Psoas muscle (tissue), 8 donors: Measurements from ENCODE around the gene FMOD. TPM values are rescaled to one million over a fixed set of nuclear protein-coding genes. Genes with fewer than 3 reads are reported as not detected.
A peak's percentile ranks its signal among the peaks of the same experiment; 100 is the strongest.

Experiments
- ATAC-seq, 4 donors: fragments of 200-7000 bp; cut with Tn5 transposase; one replicate each; pipeline ENCODE4 v1.9.1; 2020; ENCODE audit warnings: moderate library complexity in 3 of 4, mild to moderate bottlenecking in 2 of 4
- DNase-seq, 2 donors: peaks; one replicate each; pipeline ENCODE4 v3.0.0-alpha.2; 2020
- H3K27ac ChIP-seq: fragments of 200-600 bp; one replicate; pipeline ENCODE4 v1.8.0; 2022
- H3K27me3 ChIP-seq, 3 donors: fragments of 200-600 bp in 1 of 3; one replicate each; pipeline versions ENCODE4 v1.6.1 to v1.8.0; 2013 to 2022; ENCODE audit warnings: low read length in 2 of 3, mild to moderate bottlenecking in 2 of 3, moderate library complexity in 1 of 3; ENCODE audit not compliant: insufficient read depth in 3 of 3
- H3K36me3 ChIP-seq, 2 donors: fragments of 200-600 bp in 1 of 2; one replicate each; pipeline versions ENCODE4 v1.6.1 to v1.8.0; 2013 to 2022; ENCODE audit warnings: low read depth in 1 of 2, mild to moderate bottlenecking in 1 of 2, moderate library complexity in 1 of 2; ENCODE audit not compliant: insufficient read depth in 1 of 2
- H3K4me1 ChIP-seq: fragments of 200-600 bp; one replicate; pipeline ENCODE4 v1.8.0; 2022
- H3K4me3 ChIP-seq: fragments of 200-600 bp; one replicate; pipeline ENCODE4 v1.8.0; 2022; ENCODE audit warnings: mild to moderate bottlenecking
- H3K9me3 ChIP-seq: fragments of 200-600 bp; one replicate; pipeline ENCODE4 v1.8.0; 2022
- WGBS, 3 donors: extraction: QIAGEN DNeasy Blood & Tissue Kit; methylation state at CpG; one replicate each; pipeline versions ENCODE4 v1.1.6 to v1.1.7; 2013; 5-methylcytosine and 5-hydroxymethylcytosine counted together
- intact Hi-C, 2 donors: fragments of 100-400 bp; cut with DNase I; formaldehyde crosslinking; loops; one replicate each; pipeline versions ENCODE4 v1.11.0 to v1.14.2; 2022
- polyA plus RNA-seq, 3 donors: library from polyadenylated mRNA; stranded (reverse); fragments of 200-250 nt; gene quantifications; one replicate each; pipeline ENCODE4 v1.2.3, GENCODE V29; 2013
- total RNA-seq, 4 donors: library from RNA; stranded (reverse); fragmentation: NEBNext Ultra II Directional in 2 of 4; extraction: Animal tissue kit (Norgen Biotek cat#: 25700) in 2 of 4; gene quantifications; one replicate each; pipeline versions ENCODE4 v1.2.1 to v1.2.4, GENCODE V29; 2021 to 2023
- TF ChIP-seq, protein P1 (sequence below): fragments of 200-600 bp; IDR thresholded peaks from one replicate; pipeline ENCODE4 v1.8.0; 2022; ENCODE audit warnings: antibody characterized with exemption
- donor health status: healthy with polysubstance abuse.
- donor health status: DM: no; HTN: no; CAD: no; lungs with moderate emphysema.
- donor health status: Bipolar disorder and iron deficiency.
- donor health status: healthy.
- donor health status: DM: yes; HTN: yes; CAD: no.
- donor health status: DM: no; HTN: no; CAD: no.
- donor health status: DM: no; HTN: no; CAD: no.
- donor health status: DM: yes; HTN: yes; CAD: no.

The FMOD gene
- total and polyA plus RNA-seq, 7 donors = 3.0 to 9.6 (median 4.6) TPM

DNA sequence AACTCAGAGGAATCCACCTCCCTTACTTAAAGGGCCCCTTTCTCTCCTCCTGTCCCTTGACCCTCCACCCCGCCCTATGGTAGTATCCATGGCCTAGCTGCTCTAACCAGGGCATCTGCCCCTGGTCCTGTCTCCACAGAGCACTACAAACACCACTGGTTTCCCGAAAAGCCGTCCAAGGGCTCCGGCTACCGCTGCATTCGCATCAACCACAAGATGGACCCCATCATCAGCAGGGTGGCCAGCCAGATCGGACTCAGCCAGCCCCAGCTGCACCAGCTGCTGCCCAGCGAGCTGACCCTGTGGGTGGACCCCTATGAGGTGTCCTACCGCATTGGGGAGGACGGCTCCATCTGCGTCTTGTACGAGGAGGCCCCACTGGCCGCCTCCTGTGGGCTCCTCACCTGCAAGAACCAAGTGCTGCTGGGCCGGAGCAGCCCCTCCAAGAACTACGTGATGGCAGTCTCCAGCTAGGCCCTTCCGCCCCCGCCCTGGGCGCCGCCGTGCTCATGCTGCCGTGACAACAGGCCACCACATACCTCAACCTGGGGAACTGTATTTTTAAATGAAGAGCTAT, 43.9 kb downstream of the FMOD start:
- H3K27me3 ChIP-seq = no peaks in the 10 kb centered on the region
- TF ChIP-seq, protein P1, sequence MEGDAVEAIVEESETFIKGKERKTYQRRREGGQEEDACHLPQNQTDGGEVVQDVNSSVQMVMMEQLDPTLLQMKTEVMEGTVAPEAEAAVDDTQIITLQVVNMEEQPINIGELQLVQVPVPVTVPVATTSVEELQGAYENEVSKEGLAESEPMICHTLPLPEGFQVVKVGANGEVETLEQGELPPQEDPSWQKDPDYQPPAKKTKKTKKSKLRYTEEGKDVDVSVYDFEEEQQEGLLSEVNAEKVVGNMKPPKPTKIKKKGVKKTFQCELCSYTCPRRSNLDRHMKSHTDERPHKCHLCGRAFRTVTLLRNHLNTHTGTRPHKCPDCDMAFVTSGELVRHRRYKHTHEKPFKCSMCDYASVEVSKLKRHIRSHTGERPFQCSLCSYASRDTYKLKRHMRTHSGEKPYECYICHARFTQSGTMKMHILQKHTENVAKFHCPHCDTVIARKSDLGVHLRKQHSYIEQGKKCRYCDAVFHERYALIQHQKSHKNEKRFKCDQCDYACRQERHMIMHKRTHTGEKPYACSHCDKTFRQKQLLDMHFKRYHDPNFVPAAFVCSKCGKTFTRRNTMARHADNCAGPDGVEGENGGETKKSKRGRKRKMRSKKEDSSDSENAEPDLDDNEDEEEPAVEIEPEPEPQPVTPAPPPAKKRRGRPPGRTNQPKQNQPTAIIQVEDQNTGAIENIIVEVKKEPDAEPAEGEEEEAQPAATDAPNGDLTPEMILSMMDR = no peak
- peak in 1 of 2 donors; percentile 72 for DNase-seq
- H3K9me3 ChIP-seq = no peaks in the 10 kb centered on the region
- H3K4me3 ChIP-seq = peak overlapping the region; percentile 93
- WGBS, 3 donors = 13 to 21% (median 14%) methylated on average over 21 of the region's 21 CpGs
- intact Hi-C loops = loop anchor here in 1 of 2 donors (1.0 kb wide), 2 partner anchors 17 to 34 kb away; no protein-coding TSS in a partner anchor
- peaks cover 0 to 29% of the 10 kb centered on the region in 2 donors for H3K36me3 ChIP-seq
- H3K27ac ChIP-seq = peak overlapping the region; percentile 98
- no peak for ATAC-seq
- H3K4me1 ChIP-seq = peaks cover 27% of the 10 kb centered on the region

DNA sequence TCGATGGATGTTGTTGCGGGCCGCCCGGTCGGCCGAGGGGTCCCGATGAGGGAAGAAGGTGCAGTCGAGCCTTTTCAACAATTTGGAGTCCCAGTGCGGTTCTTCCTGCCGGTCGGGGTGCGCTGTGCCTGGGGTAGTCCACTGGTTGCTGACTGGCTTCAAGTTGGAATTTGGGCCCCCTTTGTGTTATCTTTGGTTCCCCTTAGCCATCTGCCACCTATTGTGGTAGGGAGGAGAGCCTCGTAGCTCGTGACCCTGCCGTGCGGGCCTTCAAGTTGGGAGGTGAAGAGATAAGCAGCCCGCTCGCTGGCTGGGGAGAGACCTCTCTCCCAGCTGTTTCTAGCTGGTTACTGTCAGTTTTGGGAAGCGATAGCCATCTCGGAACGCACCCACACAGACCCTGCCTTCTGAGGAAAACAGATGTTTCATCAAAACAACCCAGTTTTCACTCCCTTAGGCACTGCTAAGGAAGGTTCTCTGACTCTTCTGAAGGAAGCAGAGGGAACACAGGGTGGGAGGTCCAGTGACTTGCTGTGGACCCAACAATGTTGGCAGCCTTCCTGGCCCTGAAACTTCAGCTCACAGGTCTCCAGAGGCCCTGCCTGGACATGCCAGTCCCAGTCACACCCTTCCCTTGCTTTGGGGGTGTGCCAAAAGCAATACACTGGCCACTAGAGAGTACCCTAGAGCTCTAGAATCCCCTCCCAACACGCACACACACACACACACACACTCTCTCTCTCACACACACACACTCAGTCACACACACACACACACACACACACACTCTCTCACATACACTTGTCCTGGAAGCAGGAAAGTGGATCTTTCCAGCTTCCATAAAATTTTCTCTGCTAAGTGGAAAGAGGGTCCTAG, 44.6 kb downstream of the FMOD start:
- peak; percentile 85 to 94 for DNase-seq
- TF ChIP-seq, protein P1 = no peak
- no peaks in the 10 kb centered on the region for H3K27me3 ChIP-seq
- H3K9me3 ChIP-seq = no peaks in the 10 kb centered on the region
- H3K4me1 ChIP-seq = peaks cover 27% of the 10 kb centered on the region
- peak overlapping the region; percentile 93 for H3K4me3 ChIP-seq
- intact Hi-C loops = loop anchor here in 1 of 2 donors (1.0 kb wide), 1 partner anchor 16 kb away; no protein-coding TSS in a partner anchor
- peaks cover 0 to 29% of the 10 kb centered on the region in 2 donors for H3K36me3 ChIP-seq
- peak; percentile 49 to 68 (median 64) for ATAC-seq
- WGBS, 3 donors = 0 to 1% (median 0%) methylated on average over 22 of the region's 22 CpGs
- H3K27ac ChIP-seq = peak overlapping the region; percentile 98

DNA sequence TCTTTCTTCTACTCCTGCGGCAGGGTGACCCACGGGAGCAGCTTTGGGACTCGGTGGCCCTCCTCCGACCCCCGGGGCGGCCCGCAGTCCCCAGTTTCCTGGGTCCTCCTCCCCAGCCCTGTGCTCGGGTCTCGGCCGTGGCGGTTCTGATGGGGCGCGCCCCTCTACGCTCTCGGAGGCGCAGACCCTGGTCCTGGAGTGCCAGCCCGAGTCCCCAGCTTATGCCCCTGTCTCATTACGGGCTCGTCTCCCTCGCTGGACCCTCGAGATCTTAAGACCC, 45.2 kb downstream of the FMOD start:
- TF ChIP-seq, protein P1 = no peak
- Histone ChIP-seq H3K4me1 (peaks cover 27% of the 10 kb centered on the region), H3K27ac (peak overlapping the region; percentile 98), H3K27me3 (no peaks in the 10 kb centered on the region), H3K4me3 (peak overlapping the region; percentile 93), H3K9me3 (no peaks in the 10 kb centered on the region), H3K36me3 (peaks cover 0 to 29% of the 10 kb centered on the region in 2 donors)
- WGBS, 3 donors = 0% methylated on average over 18 to 21 of the region's 21 CpGs
- peak; percentile 14 to 47 (median 18) for ATAC-seq
- peak in 1 of 2 donors; percentile 67 for DNase-seq
- intact Hi-C loops = loop anchor here in 1 of 2 donors (1.0 kb wide), 1 partner anchor 15 kb away; no protein-coding TSS in a partner anchor

DNA sequence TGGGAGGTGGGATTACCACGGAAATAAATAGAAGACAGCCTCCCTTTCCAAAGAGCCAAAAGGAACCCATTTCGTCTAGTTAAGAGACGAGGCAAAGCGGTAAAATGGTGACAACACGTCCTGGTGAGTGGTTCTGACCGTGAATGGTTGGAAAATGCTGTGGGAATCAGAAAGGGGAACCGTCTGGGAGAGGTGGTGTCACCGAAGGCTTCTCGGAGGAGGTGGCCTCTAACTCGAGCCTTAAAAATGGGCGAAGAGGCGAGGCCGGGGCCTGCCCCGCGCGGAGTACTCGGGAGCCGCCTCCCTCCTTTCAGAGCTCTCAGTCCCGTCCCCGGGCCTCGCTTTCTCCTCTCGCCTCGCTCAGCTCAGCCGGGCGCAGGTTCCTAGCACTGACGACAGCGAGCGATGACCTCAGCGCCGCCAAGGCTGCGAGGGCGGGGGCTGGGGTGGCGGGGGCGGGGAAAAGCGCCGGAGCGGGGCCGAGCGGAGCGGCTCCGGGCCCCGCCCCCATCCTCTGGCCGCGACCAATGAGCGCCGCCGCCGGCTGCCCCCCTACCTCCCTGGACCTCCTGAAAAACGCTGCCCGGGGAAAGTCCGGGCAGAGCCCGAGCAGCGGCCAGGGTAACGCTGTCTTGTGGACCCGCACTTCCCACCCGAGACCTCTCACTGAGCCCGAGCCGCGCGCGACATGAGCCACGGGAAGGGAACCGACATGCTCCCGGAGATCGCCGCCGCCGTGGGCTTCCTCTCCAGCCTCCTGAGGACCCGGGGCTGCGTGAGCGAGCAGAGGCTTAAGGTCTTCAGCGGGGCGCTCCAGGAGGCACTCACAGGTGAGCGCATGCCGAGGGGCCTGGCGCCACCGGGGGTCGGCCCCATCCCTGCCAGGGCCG, 45.8 kb downstream of the FMOD start, which contains the start of gene BTG2:
Gene BTG2 (plus strand): TSS at position 601 of the 890 bp plus-strand sequence. CDS start 88 bp downstream, at position 689.
- TF ChIP-seq, protein P1 = no peak
- peak within 1 kb of the TSS; percentile 98 for H3K27ac ChIP-seq
- peak within 1 kb of the TSS; percentile 93 for H3K4me3 ChIP-seq
- intact Hi-C loops = no loop called here
- H3K9me3 ChIP-seq = no peaks in the 10 kb centered on the region
- H3K36me3 ChIP-seq = peaks cover 0 to 29% of the 10 kb centered on the region in 2 donors
- peaks cover 27% of the 10 kb centered on the region for H3K4me1 ChIP-seq
- no peaks in the 10 kb centered on the region for H3K27me3 ChIP-seq
- DNase-seq (peak; percentile 93 to 97), ATAC-seq (peak; percentile 83 to 87 (median 86))
- 2 to 5% (median 2%) methylated on average over 60 to 79 of the region's 79 CpGs for WGBS, 3 donors
